ACHN (cell line): ENCODE measurements around the gene VAMP4.
A peak's percentile ranks its signal among the peaks of the same experiment; 100 is the strongest.
"Not testable (repeated sequence)": the region's sequence is repeated elsewhere in the genome, so short reads cannot be mapped to it uniquely, and the experiment has no call there.

Experiments used
- DNase-seq: peaks from one replicate; pipeline ENCODE4 v3.0.0-alpha.2; 2015
- in situ Hi-C: cut with HindIII; loops from 2 replicates; pipeline ENCODE4 v1.10.0; 2017; ENCODE audit warnings: low sequenced_read_pairs, low pct_ligation_motif_present, low pct_unique_long_range_greater_than_20kb

Gene VAMP4

GRCh38 chr1:171663036-171663853 is 78.6 kb downstream of the VAMP4 start:
- in situ Hi-C loops = no loop called here
- DNase-seq = no peak

GRCh38 chr1:171661076-171661650 is 80.7 kb downstream of the VAMP4 start:
- no peak for DNase-seq
- in situ Hi-C loops = no loop called here

GRCh38 chr1:171656206-171656605 is 85.7 kb downstream of the VAMP4 start:
- DNase-seq, in situ Hi-C loops: not testable (repeated sequence)

GRCh38 chr1:171655746-171656116 is 86.1 kb downstream of the VAMP4 start:
- DNase-seq = no peak
- in situ Hi-C loops = no loop called here

DNA sequence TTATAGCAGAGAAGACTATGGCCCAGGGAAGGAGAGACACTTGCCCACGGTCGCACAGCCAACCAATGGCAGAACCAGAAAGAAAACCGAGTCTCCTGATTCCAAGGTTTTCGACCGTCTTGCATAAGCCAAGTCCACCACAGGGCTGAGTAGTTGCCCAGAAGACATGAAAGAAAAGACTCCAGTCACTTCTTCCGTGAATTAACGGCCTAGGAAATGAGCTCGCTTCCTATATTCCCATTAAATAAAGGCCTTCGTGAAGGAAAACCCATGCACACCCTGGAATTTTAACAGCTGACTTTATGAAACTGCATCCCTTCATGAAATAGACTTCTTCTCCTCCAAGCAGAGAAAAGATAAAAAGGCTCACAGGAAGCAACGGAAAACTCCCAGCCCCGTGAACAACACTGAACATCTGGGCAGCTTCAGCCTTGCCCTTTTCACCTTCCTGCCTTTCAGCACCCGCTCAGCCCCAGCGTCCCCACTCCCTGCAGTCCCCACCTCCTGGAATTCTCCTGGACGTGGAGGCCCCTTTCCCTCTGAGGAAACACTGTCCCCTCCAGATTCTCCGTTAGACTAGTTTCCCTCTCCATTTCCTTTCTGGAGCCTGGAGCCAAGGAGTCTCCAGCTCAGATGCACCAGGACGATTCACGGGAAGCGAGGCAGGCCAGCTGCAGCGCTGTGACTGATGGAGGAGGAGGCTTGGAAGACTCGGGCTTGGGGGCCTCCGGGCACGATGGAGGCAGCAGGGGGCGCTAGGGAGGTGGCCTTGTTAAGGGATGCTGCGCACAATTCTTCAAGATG is 86.7 kb downstream of the VAMP4 start:
- peak; percentile 58 for DNase-seq
- in situ Hi-C loops = no loop called here

DNA sequence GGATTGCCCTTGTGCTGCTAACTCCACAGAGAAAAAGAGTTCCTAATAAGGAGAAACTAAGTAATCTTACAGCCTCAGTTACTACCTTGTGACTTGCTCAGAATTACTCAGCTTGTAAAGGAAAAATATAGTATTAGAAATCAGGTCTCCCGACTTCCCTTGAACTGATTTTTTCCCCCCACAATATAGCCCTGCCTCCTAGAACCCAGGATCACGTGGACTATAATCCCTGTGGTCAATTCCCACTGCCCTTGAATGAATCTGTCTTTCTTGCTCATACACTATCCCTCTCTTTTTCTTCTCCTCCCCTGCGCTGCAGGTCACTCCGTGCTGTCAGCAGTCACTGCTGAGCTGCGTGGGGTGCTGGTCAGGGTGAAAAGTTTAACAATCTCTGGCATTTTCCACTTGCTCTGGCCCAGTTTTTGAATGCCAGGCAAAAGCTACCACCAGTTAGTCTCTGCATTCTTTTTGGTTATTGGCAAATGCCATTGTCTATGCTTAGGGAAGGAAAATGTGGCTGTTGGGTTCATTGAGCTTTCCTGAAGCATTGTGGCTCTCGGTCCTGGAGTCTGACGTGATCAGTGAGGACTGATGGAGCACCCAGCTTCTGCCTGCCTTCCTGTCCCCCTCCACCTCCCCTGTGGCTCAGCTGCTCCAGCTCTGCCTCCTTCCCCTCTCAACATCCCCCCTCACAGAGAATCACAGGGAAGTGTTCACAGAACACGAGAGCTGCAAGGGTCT is 87.5 kb downstream of the VAMP4 start:
- in situ Hi-C loops = no loop called here
- no peak for DNase-seq

- in situ Hi-C loops = no loop called here
- no peak for DNase-seq
Observed at GRCh38 chr1:171653796-171654195, 88.1 kb downstream of the VAMP4 start.

- in situ Hi-C loops = no loop called here
- DNase-seq = no peak
Observed at GRCh38 chr1:171652234-171652822, 89.5 kb downstream of the VAMP4 start, which contains the start of gene MYOC. Gene MYOC (minus strand): TSS chr1:171652688. CDS start chr1:171652611, 77 bp downstream.
